ENCODE data around the gene CSF2.

CSF2 gene

DNA sequence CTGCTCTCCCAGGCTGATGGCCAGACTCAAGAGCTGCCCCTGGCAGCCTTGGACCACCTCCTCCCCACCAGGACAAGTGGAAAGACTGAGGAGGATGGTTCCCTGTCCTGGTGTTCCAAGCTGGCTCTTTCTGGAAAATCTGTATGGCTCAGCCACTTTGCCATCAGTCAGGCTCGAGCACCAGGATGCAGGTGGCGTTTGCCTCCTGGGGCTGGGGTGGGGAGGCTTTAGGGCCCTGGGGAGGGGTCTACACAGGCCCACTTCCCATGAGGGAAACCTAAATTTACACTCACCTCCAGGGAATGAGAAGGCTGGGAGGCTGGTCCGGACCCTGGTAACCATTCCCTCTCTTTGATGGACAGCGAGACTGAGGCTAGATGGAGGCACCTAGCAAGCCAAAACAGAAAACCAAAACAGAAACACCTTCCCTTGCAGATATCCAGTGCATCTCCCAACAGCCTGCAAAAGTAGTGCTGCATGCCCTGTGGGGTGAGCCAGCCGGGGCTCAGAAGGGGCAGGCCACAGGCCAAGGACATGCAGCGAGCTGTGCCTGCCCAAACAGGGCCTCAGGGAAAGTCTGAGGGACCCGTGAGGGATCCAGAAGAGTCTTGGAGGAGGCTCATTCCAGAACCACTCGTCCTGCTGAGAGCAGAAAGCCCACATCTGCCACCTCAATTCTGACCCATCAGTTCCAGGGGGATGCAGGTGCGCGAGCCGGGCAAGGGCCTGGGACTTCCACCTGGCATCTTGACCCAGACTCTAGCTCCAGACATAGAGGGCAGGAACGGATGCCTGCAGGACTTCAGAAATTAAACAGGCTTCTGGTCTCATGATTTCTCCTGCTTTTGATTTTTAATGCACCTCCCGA lies 5.4 kb upstream of the CSF2 start:
- no peak for DNase-seq (ENCODE audit: low read depth in 2 of 3, low spot score in 2 of 3)

DNA sequence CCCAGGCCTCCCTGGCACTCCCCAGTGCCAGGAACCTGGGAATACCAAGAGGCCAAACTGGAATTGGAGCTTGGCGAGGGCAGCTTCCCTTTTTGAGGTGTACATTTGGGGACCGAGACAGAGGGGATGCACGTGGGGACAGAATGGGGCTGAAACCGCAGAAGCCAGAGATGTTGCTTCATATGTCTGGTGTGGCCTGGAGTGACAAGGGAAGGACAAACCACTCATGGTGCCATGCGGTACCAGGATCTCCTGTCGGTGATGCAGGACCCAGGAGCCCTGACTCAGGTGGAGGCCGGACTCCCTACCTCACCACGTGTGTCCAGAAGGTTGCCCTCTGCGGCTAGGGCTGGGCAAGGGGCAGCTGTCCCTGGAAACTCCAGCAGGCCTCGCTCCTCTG lies 4.0 kb upstream of the CSF2 start:
- DNase-seq (ENCODE audit: low read depth in 2 of 3, low spot score in 2 of 3) = no peak

DNA sequence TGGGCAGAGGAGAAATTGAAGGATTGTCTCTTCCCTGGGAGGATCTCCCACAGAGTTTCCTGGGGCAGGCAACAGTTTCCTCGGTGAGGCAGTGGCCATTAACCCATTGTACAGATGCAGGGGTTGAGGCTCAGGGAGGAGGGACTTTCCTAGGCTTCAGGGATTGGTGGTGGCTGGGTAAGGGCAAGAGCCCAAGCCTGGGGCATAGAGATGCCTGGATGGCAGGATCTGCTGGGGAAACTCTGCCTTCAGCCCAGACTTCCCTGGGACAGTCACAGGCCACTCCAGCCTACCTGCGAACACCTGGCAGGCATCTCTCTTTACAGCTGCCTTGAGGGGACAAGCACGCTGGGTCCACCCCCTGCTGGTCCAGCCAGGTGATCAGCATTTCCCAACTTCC lies 3.6 kb upstream of the CSF2 start:
- DNase-seq (ENCODE audit: low read depth in 2 of 3, low spot score in 2 of 3) = no peak

DNA sequence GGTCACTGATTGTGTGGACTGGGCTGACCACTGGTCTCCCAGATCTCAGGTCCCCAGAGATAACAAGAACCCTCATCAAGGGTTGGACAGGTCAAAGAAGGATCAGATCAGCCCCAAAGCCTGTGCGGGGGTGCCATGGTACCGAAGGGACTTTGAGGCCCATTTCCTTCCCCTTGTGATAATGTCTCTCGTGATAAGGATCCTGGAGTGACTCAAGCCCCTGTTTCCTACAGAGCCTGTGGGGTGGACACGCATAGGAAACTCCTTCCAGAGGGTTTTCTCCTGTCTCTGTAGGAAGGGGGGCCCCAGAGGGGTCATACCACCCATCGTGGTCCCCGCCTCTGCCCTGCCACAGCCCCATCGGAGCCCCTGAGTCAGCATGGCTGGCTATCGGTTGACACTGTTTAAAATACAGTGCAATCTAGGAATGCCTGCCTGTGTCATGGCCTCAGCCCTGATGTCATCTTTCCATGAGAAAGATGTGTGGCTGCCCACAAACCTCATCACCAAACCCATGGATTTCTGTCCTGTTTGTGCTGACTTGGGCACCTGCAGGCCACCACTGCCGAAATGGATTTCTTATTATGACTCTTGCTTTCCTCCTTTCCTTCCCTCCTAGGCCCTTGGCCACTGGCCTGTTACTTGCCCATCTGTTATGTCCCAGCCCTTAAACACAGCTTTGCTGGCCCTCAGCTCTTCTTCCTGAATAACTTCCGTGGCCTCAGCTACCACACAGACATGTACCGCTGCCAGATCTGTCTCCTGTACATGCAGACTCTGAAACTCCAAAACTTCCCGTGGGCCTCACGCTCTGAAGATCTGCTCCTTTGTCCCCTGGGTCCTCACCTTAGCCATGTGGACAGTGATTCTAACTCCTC lies 2.9 kb upstream of the CSF2 start:
- DNase-seq (ENCODE audit: low read depth in 2 of 3, low spot score in 2 of 3) = peak in 1 of 3 experiments; percentile 62

DNA sequence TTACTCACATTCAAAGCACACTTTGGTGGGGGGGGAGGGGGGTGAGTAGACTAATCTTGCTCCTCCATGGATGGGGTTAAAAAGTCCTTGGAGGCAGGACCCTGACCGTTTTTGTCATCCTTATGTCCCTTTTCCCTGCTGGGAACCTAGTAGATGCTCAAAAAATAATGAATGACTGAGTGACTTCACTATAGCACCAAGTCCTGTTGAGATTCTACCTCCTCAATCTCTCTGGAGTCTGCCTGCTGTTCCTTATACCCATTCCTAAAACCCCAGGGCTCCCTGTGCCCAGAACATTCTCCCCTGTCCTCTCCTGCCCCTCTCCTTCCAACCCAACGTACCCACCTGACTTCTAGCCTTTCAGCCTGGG lies 2.3 kb upstream of the CSF2 start:
- DNase-seq (ENCODE audit: low read depth in 2 of 3, low spot score in 2 of 3) = no peak

DNA sequence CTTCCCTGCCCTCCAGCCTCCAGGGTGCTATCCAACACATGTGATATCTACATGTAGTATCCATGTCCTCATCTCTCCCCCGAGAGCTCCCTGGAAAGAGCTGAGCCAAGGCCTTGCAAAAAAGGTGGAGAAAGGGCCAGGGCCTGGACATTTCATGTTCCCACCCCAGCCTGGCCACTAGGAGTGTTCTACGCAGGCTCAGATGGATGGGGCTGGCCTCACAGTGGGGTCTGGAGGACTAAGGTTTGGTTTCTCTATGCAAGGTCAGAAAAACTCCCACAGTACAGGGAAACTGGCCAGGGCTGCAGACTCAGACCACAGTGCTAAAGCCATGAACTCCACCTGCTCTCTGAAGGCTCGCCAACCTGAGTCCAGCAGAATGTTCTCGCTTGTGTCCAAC lies 1.5 kb upstream of the CSF2 start:
- DNase-seq (ENCODE audit: low read depth in 2 of 3, low spot score in 2 of 3) = no peak

DNA sequence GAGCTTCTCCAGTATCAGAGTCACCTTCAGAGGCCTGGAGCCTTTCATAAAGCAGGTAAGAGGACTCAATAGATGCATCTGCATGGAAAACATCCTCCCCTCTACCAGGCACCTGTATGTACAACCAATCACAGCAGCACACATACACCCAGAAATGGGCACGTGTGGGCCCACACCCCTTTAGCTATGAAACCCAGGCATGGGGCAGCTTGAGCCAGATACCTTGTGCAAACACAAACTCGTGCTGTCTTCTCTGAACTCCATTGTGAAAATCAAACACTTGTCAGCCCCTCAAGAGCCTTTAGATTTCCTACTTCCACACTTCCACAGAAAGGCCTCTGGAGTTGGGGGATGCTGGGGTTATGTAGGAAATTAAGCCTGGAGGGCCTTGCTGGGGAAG lies 1.1 kb upstream of the CSF2 start:
- DNase-seq (ENCODE audit: low read depth in 2 of 3, low spot score in 2 of 3) = no peak

- DNase-seq (ENCODE audit: low read depth in 2 of 3, low spot score in 2 of 3) = no peak
Observed at GRCh38 chr5:132074091-132074771, 642 bp downstream of the CSF2 start.

GRCh38 chr5:132074772-132075718 lies 1.5 kb downstream of the CSF2 start:
- DNase-seq (ENCODE audit: low read depth in 2 of 3, low spot score in 2 of 3) = no peak

DNA sequence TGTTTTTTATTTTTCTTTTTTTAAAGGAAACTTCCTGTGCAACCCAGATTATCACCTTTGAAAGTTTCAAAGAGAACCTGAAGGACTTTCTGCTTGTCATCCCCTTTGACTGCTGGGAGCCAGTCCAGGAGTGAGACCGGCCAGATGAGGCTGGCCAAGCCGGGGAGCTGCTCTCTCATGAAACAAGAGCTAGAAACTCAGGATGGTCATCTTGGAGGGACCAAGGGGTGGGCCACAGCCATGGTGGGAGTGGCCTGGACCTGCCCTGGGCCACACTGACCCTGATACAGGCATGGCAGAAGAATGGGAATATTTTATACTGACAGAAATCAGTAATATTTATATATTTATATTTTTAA lies 2.1 kb downstream of the CSF2 start:
- DNase-seq (ENCODE audit: low read depth in 2 of 3, low spot score in 2 of 3) = no peak

GRCh38 chr5:132076202-132076830 lies 2.7 kb downstream of the CSF2 start:
- no peak for DNase-seq (ENCODE audit: low read depth in 2 of 3, low spot score in 2 of 3)

- DNase-seq (ENCODE audit: low read depth in 2 of 3, low spot score in 2 of 3) = no peak
Observed at GRCh38 chr5:132076983-132077382, 3.4 kb downstream of the CSF2 start.

- no peak for DNase-seq (ENCODE audit: low read depth in 2 of 3, low spot score in 2 of 3)
Observed at GRCh38 chr5:132079081-132079480, 5.5 kb downstream of the CSF2 start.

- DNase-seq (ENCODE audit: low read depth in 2 of 3, low spot score in 2 of 3) = no peak
Observed at GRCh38 chr5:132079619-132080018, 6.0 kb downstream of the CSF2 start.

GRCh38 chr5:132080595-132080994 lies 7.0 kb downstream of the CSF2 start:
- no peak for DNase-seq (ENCODE audit: low read depth in 2 of 3, low spot score in 2 of 3)

- DNase-seq (ENCODE audit: low read depth in 2 of 3, low spot score in 2 of 3) = no peak
Observed at GRCh38 chr5:132081458-132081857, 7.9 kb downstream of the CSF2 start.

GRCh38 chr5:132082329-132083023 lies 8.9 kb downstream of the CSF2 start:
- no peak for DNase-seq (ENCODE audit: low read depth in 2 of 3, low spot score in 2 of 3)

GRCh38 chr5:132083071-132083678 lies 9.6 kb downstream of the CSF2 start:
- no peak for DNase-seq (ENCODE audit: low read depth in 2 of 3, low spot score in 2 of 3)

- DNase-seq (ENCODE audit: low read depth in 2 of 3, low spot score in 2 of 3) = no peak
Observed at GRCh38 chr5:132085686-132086085, 12.1 kb downstream of the CSF2 start.
